K562 (cell line): ENCODE results near the gene PLXDC2. TPM values are rescaled to one million over a fixed set of nuclear protein-coding genes. Genes with fewer than 3 reads are reported as not detected.

Source experiments
- ATAC-seq: fragments of 200-7000 bp; cut with Tn5 transposase; 3 replicates; pipeline ENCODE4 v1.9.1; 2020; ENCODE audit warnings: moderate library complexity
- BruUV-seq: library from RNA; stranded (reverse); fragments of 400-500 nt; replicated peaks from 2 replicates; lab custom pipeline; 2021; lab: Mats Ljungman, UMichigan
- CTCF ChIA-PET: fragments of 300-600 bp; formaldehyde crosslinking; extraction: SDS; loops from one replicate; lab custom pipeline; 2021; ENCODE audit warnings: low intra/inter-chr PET ratio; lab: Yijun Ruan, JAX
- POLR2A ChIA-PET: fragments of 300-600, 350-650 bp; sonication (Branson Sonifier 250); formaldehyde crosslinking; extraction: SDS; loops from one replicate; lab custom pipeline; 2021; ENCODE audit warnings: antibody characterized with exemption, inconsistent platforms; lab: Yijun Ruan, JAX
- DNase-seq, 4 experiments: peaks; one replicate each; pipeline versions ENCODE4 v3.0.0 to v3.0.0-alpha.2; 2011 to 2018; ENCODE audit warnings: low spot score in 3 of 4, mixed read lengths in 3 of 4; ENCODE audit errors: extremely low read depth in 1 of 4
- FAIRE-seq: peaks from 2 replicates; lab custom pipeline; 2011; peaks lifted over from hg19 to GRCh38; lab: Jason Lieb, UNC
- H2AFZ ChIP-seq: 2 replicates; pipeline ENCODE4 v1.6.0; 2011; ENCODE audit warnings: low read depth, low read length, control low read depth, inconsistent platforms
- H3K27ac ChIP-seq: fragments of 200-600 bp; 3 replicates; pipeline ENCODE4 v1.8.0; 2011; ENCODE audit warnings: low read depth, mild to moderate bottlenecking, control low read depth, inconsistent platforms, low read length, moderate library complexity, mixed read lengths; ENCODE audit errors: extremely low read depth
- H3K27me3 ChIP-seq, 2 experiments: fragments of 300-600 bp in 1 of 2; 2 replicates in 1 of 2; 3 replicates in 1 of 2; pipeline versions ENCODE4 v1.6.0 to v1.8.0; 2011; ENCODE audit warnings: inconsistent platforms in 2 of 2, low read length in 2 of 2, mild to moderate bottlenecking in 1 of 2, mixed read lengths in 1 of 2, moderate library complexity in 1 of 2; ENCODE audit not compliant: control insufficient read depth in 2 of 2, insufficient read depth in 2 of 2
- H3K36me3 ChIP-seq: fragments of 300-600 bp; 3 replicates; pipeline ENCODE4 v1.8.0; 2011; ENCODE audit warnings: mild to moderate bottlenecking, low read length, inconsistent platforms; ENCODE audit not compliant: control insufficient read depth, insufficient read depth
- H3K4me1 ChIP-seq, 2 experiments: fragments of 200-600 bp in 1 of 2; replicated peaks in 1 of 2; 2 replicates in 1 of 2; 3 replicates in 1 of 2; pipeline versions ENCODE4 v1.5.1 to v1.8.0; 2011; ENCODE audit warnings: inconsistent platforms in 2 of 2, low read length in 2 of 2, mild to moderate bottlenecking in 1 of 2, mixed read lengths in 1 of 2, moderate library complexity in 1 of 2; ENCODE audit not compliant: control insufficient read depth in 2 of 2, insufficient read depth in 2 of 2
- H3K4me2 ChIP-seq: 2 replicates; pipeline ENCODE4 v1.6.1; 2011; ENCODE audit warnings: low read length, control low read depth, inconsistent platforms, mixed read lengths; ENCODE audit not compliant: insufficient read depth
- H3K4me3 ChIP-seq: fragments of 200-600 bp; sonication (generic), shearing (Covaris generic); 2 replicates; pipeline ENCODE4 v1.5.1; 2016; ENCODE audit warnings: control low read depth, inconsistent platforms
- H3K79me2 ChIP-seq: fragments of 200-600 bp; 3 replicates; pipeline ENCODE4 v1.8.0; 2011; ENCODE audit warnings: low read length, inconsistent platforms; ENCODE audit not compliant: control insufficient read depth, insufficient read depth
- H3K9ac ChIP-seq, 2 experiments: 2 replicates each; pipeline versions ENCODE4 v1.6.0 to v1.6.1; 2011; ENCODE audit warnings: low read depth in 2 of 2, low read length in 2 of 2, control low read depth in 1 of 2, inconsistent platforms in 1 of 2, mild to moderate bottlenecking in 1 of 2, mixed read lengths in 1 of 2; ENCODE audit not compliant: insufficient read depth in 1 of 2
- H3K9me1 ChIP-seq: one replicate; pipeline ENCODE4 v1.6.0; 2011; ENCODE audit warnings: inconsistent platforms, mild to moderate bottlenecking, low read length, moderate library complexity; ENCODE audit not compliant: control insufficient read depth, insufficient read depth
- H3K9me3 ChIP-seq: replicated peaks from 2 replicates; pipeline ENCODE4 v1.5.1; 2011; ENCODE audit warnings: low read depth, low read length, inconsistent platforms; ENCODE audit not compliant: control insufficient read depth, insufficient read depth
- H4K20me1 ChIP-seq: replicated peaks from 2 replicates; pipeline ENCODE4 v1.6.1; 2011; ENCODE audit warnings: low read length, inconsistent platforms, mixed read lengths; ENCODE audit not compliant: control insufficient read depth, insufficient read depth
- CBX1 ChIP-seq: sonication (generic); IDR thresholded peaks from 2 replicates; pipeline ENCODE4 v1.6.1; 2016; ENCODE audit warnings: antibody characterized with exemption, low read depth, mild to moderate bottlenecking
- GTF2B ChIP-seq: IDR thresholded peaks from 2 replicates; pipeline ENCODE4 v1.6.1; 2011; ENCODE audit not compliant: insufficient read length; ENCODE audit errors: extremely low read depth
- MAFK ChIP-seq: IDR thresholded peaks from 2 replicates; pipeline ENCODE4 v1.6.1; 2011; ENCODE audit warnings: low read length, improper control_type of control experiment
- POU5F1 ChIP-seq: fragments of 150-350 bp; IDR thresholded peaks from 2 replicates; pipeline ENCODE4 v1.6.1; 2014; ENCODE audit warnings: borderline replicate concordance, low read length, low read depth, mild to moderate bottlenecking; ENCODE audit not compliant: partially characterized antibody
- PURB ChIP-seq: sonication (generic); formaldehyde crosslinking; IDR thresholded peaks from 2 replicates; pipeline ENCODE4 v1.9.0; 2021; ENCODE audit warnings: low read depth, mild to moderate bottlenecking, missing genetic modification reagents
- SFPQ ChIP-seq: fragments of 200-400 bp; formaldehyde crosslinking; IDR thresholded peaks from 2 replicates; pipeline ENCODE4 v1.6.1; 2017; ENCODE audit warnings: mild to moderate bottlenecking, low read depth, low read length, moderate library complexity
- STAG1 ChIP-seq: sonication (generic); formaldehyde crosslinking; IDR thresholded peaks from 2 replicates; pipeline ENCODE4 v1.5.0; 2020; ENCODE audit warnings: missing genetic modification reagents, borderline replicate concordance
- THRA ChIP-seq: fragments of 450-650 bp; IDR thresholded peaks from 2 replicates; pipeline ENCODE4 v1.6.1; 2017; ENCODE audit warnings: mild to moderate bottlenecking, moderate library complexity
- ZFP1 ChIP-seq: fragments of 450-650 bp; formaldehyde crosslinking; IDR thresholded peaks from 2 replicates; pipeline ENCODE4 v1.4.0; 2020; ENCODE audit warnings: mild to moderate bottlenecking, mixed read lengths
- ZNF197 ChIP-seq: fragments of 200-800 bp; sonication (Bioruptor generic); IDR thresholded peaks from 2 replicates; pipeline ENCODE4 v1.6.1; 2016; ENCODE audit warnings: low read depth, missing genetic modification characterization, missing compliant biosample characterization
- ZNF384 ChIP-seq: IDR thresholded peaks from 2 replicates; pipeline ENCODE4 v1.6.1; 2012; ENCODE audit warnings: low read depth, low read length, improper control_type of control experiment
- ZNF695 ChIP-seq: fragments of 450-650 bp; formaldehyde crosslinking; IDR thresholded peaks from 2 replicates; pipeline ENCODE4 v1.4.0; 2020; ENCODE audit warnings: mild to moderate bottlenecking, moderate library complexity
- WGBS: fragments of 100-300 bp; shearing (Covaris generic); methylation state at CpG from one replicate; pipeline ENCODE4 v1.1.6; 2016; ENCODE audit warnings: low coverage, mixed read lengths; ENCODE audit not compliant: insufficient coverage; ENCODE audit errors: missing lambda C conversion rate; 5-methylcytosine and 5-hydroxymethylcytosine counted together
- in situ Hi-C: fragments of 300-500 bp; cut with MboI; formaldehyde crosslinking; loops from 4 replicates; pipeline ENCODE4 v1.15.0; 2018; ENCODE audit warnings: inconsistent platforms, mixed read lengths
- intact Hi-C: fragments of 100-400 bp; cut with micrococcal nuclease; formaldehyde crosslinking; loops from 2 replicates; pipeline ENCODE4 v1.14.2; 2022
- polyA plus RNA-seq, 8 experiments: library from polyadenylated mRNA; depleted of rRNA in 4 of 8; stranded (reverse) in 5 of 8; unstranded in 3 of 8; fragments of >200 nt; fragmentation: Nextera tagmentation in 2 of 8; fragmentation: Illumina TruSeq in 1 of 8; extraction: Ambion mirVana in 2 of 8; extraction: Trizol in 1 of 8; gene quantifications; 2 replicates each; pipeline versions ENCODE4 v1.2.1 to v1.2.3, GENCODE V29; 2011 to 2014; ENCODE audit warnings: inconsistent platforms in 1 of 8, missing spikeins in 1 of 8
- total RNA-seq, 7 experiments: library from RNA; depleted of rRNA in 6 of 7; stranded (reverse); fragments of >200 nt in 6 of 7; fragmentation: Illumina TruSeq in 2 of 7; extraction: Trizol in 2 of 7; gene quantifications; 2 replicates each; pipeline versions ENCODE4 v1.2.1 to v1.2.3, GENCODE V29; 2011 to 2021; ENCODE audit warnings: low replicate concordance in 1 of 7

Gene PLXDC2
- total and polyA plus RNA-seq, 9 of the 15 experiments (the other 6 are each of a cell fraction or from before 2014, with no cell fraction given), result 0.01 to 0.33 (median 0.10) TPM; not detected in 3

GRCh38 chr10:20257422-20257821, 441.2 kb downstream of the PLXDC2 start:
- Histone ChIP-seq H3K36me3 (no peaks in the 10 kb centered on the region), H3K9ac (no peak overlapping the region), H4K20me1 (no peaks in the 10 kb centered on the region), H3K9me1 (no peaks in the 10 kb centered on the region), H3K9me3 (no peaks in the 10 kb centered on the region), H3K27me3 (no peaks in the 10 kb centered on the region), H3K27ac (no peak overlapping the region), H3K4me2 (no peak overlapping the region), H3K4me3 (no peak overlapping the region), H3K79me2 (no peaks in the 10 kb centered on the region), H2AFZ (no peak overlapping the region), H3K4me1 (no peaks in the 10 kb centered on the region)
- 0% methylated on average over 2 of the region's 2 CpGs for WGBS
- ATAC-seq (no peak), FAIRE-seq (no peak), DNase-seq (no peak)
- TF ChIP-seq SFPQ (no peak), MAFK (no peak), ZNF384 (no peak), POU5F1 (no peak), THRA (no peak), ZNF197 (CRISPR knock-in tag) (no peak), CBX1 (no peak), GTF2B (no peak), ZFP1 (CRISPR knock-in tag) (no peak), PURB (CRISPR knock-in tag) (no peak), ZNF695 (CRISPR knock-in tag) (no peak), STAG1 (no peak)
- in situ Hi-C loops, result no loop called here
- intact Hi-C loops, result no loop called here
- no TSS peak for BruUV-seq
- POLR2A ChIA-PET, result no interaction called here
- CTCF ChIA-PET, result no interaction called here
